Peyer's patch (tissue), 4 donors: Measurements from ENCODE around the gene ATOH7. TPM values are rescaled to one million over a fixed set of nuclear protein-coding genes. Genes with fewer than 3 reads are reported as not detected.

ENCODE experiments used
- DNase-seq, 3 donors: peaks; one replicate each; pipeline ENCODE4 v3.0.0-alpha.2; 2017 to 2019
- H3K27ac ChIP-seq, 4 donors: fragments of 200-600 bp; sonication (generic); one replicate each; pipeline ENCODE4 v1.5.1; 2016 to 2019
- H3K27me3 ChIP-seq, 2 donors: fragments of 200-600 bp; sonication (generic); one replicate each; pipeline ENCODE4 v1.5.1; 2019
- H3K36me3 ChIP-seq, 3 donors: fragments of 200-600 bp; sonication (generic); one replicate each; pipeline ENCODE4 v1.5.1; 2016 to 2019
- H3K4me1 ChIP-seq, 4 donors: fragments of 200-600 bp; sonication (generic); one replicate each; pipeline ENCODE4 v1.5.1; 2016 to 2019
- H3K4me3 ChIP-seq, 4 donors: fragments of 200-600 bp; sonication (generic); 1 replicate in 3 of 4; 2 replicates in 1 of 4; pipeline ENCODE4 v1.5.1; 2016 to 2019; ENCODE audit warnings: mild to moderate bottlenecking in 1 of 4
- H3K9me3 ChIP-seq, 4 donors: fragments of 200-600 bp; sonication (generic); one replicate each; pipeline ENCODE4 v1.5.1; 2016 to 2019; ENCODE audit warnings: mild to moderate bottlenecking in 1 of 4
- POLR2A ChIP-seq, 2 donors: fragments of 450-650 bp; IDR thresholded peaks; one replicate each; pipeline ENCODE4 v1.5.1; 2017; ENCODE audit warnings: antibody characterized with exemption in 2 of 2, mild to moderate bottlenecking in 2 of 2, moderate library complexity in 2 of 2
- total RNA-seq, 4 donors: library from RNA; depleted of rRNA; stranded (reverse); fragments of >200 nt; gene quantifications; one replicate each; pipeline ENCODE4 v1.1.0, GENCODE V29; 2016
- TF ChIP-seq, protein P1 (sequence below), 6 experiments: fragments of 450-650 bp in 4 of 6; fragments of 200-600 bp in 2 of 6; sonication (generic) in 1 of 6; IDR thresholded peaks; one replicate each; pipeline ENCODE4 v1.5.1; 2017 to 2019; ENCODE audit warnings: antibody characterized with exemption in 6 of 6, mild to moderate bottlenecking in 3 of 6, moderate library complexity in 1 of 6

The ATOH7 gene
- total RNA-seq, 4 donors from 2014 or later = 0.54 to 5.3 (median 2.6) TPM; not detected in 1

DNA sequence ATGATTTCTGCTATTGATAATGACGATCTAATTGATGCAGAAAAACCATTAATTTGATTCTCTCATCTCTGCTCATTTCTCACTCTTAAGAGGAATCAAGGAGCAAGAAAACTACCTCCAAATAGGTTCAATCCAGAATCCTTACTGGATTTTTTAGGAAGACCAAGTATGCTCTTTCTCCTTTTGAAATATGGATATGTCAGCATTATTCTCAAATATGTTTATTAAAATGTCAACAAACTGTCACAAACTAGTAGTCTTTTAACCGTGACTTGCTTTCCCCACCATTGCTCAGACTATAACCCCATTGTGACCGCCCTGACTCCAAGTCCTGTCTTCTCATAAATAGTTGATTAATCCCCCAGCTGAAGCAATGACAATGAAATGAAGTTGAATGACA is 1.1 kb upstream of the ATOH7 start:
- no peak for DNase-seq
- Histone ChIP-seq H3K36me3 (no peaks in the 10 kb centered on the region), H3K4me1 (peaks cover 0 to 8% (median 3%) of the 10 kb centered on the region in 4 donors), H3K4me3 (no peak overlapping the region), H3K9me3 (no peaks in the 10 kb centered on the region), H3K27ac (no peak overlapping the region), H3K27me3 (no peaks in the 10 kb centered on the region)
- TF ChIP-seq POLR2A (IDR thresholded peaks at IDR 0.05) = no peak
- TF ChIP-seq, protein P1, sequence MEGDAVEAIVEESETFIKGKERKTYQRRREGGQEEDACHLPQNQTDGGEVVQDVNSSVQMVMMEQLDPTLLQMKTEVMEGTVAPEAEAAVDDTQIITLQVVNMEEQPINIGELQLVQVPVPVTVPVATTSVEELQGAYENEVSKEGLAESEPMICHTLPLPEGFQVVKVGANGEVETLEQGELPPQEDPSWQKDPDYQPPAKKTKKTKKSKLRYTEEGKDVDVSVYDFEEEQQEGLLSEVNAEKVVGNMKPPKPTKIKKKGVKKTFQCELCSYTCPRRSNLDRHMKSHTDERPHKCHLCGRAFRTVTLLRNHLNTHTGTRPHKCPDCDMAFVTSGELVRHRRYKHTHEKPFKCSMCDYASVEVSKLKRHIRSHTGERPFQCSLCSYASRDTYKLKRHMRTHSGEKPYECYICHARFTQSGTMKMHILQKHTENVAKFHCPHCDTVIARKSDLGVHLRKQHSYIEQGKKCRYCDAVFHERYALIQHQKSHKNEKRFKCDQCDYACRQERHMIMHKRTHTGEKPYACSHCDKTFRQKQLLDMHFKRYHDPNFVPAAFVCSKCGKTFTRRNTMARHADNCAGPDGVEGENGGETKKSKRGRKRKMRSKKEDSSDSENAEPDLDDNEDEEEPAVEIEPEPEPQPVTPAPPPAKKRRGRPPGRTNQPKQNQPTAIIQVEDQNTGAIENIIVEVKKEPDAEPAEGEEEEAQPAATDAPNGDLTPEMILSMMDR (IDR thresholded peaks at IDR 0.05) = no peak

DNA sequence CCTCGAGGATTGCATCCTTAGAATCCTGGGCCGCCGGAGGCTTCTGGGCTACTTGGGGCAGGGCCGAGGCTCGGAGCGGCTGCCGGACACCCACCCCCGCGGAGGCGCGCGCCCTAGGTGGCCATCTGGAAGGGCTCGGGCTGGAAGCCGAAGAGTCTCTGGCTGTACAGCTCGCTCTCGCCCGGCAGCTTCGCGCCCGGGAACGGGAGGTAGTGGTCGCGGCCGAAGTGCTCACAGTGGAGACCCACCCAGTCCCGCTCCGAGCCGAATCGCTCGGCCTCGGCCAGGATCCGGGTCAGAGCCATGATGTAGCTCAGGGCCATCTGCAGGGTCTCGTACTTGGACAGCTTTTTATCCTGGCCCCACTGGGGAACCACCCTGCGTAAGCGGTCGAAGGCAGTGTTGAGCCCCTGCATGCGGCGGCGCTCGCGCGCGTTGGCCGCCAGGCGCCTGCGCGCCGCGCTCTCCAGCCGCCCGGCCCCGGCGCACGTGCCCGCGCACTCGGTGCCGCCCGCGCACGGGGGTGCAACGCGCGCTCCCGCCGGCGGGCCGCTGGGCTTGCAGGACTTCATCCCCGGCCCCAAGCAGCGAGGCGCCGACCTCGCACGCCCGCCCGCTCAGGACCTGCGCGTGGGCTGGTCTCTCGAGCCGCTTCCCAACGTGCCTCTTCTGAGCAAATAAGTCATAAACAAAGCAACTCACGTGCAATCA is 652 bp downstream of the ATOH7 start:
- no peaks in the 10 kb centered on the region for H3K27me3 ChIP-seq
- TF ChIP-seq POLR2A (IDR thresholded peaks at IDR 0.05) = no peak
- TF ChIP-seq, protein P1 (IDR thresholded peaks at IDR 0.05) = peak in 2 of 6 experiments; percentile 15 to 39
- peak overlapping the region; percentile 38 to 71 (median 54) for H3K4me3 ChIP-seq
- no peaks in the 10 kb centered on the region for H3K9me3 ChIP-seq
- peaks cover 0 to 8% (median 3%) of the 10 kb centered on the region in 4 donors for H3K4me1 ChIP-seq
- DNase-seq = peak in 2 of 3 donors; percentile 62 to 70
- H3K27ac ChIP-seq = peak overlapping the region; percentile 3 to 59 (median 38)
- no peaks in the 10 kb centered on the region for H3K36me3 ChIP-seq

DNA sequence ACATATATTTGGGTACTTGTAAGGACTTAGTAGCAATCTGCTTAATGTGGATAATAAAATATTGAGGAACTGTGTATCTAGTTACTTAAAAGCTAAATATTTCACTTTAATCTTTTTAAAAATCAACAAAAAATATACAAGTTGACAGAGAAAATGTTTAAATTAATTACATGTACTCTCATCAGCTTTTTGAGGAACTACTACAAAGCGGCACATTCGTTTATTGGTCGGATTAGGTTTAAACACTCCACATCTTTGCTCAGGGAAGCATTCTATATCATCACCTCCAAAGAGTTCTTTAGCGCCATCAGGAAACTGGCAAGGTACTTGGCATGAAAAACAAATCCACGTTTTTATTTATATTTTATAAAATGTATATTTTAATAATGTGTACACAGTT is 1.6 kb downstream of the ATOH7 start:
- H3K9me3 ChIP-seq = no peaks in the 10 kb centered on the region
- TF ChIP-seq, protein P1 (IDR thresholded peaks at IDR 0.05) = no peak
- no peak for TF ChIP-seq POLR2A (IDR thresholded peaks at IDR 0.05)
- H3K27ac ChIP-seq = no peak overlapping the region
- no peaks in the 10 kb centered on the region for H3K27me3 ChIP-seq
- no peak for DNase-seq
- H3K36me3 ChIP-seq = no peaks in the 10 kb centered on the region
- peaks cover 0 to 8% (median 3%) of the 10 kb centered on the region in 4 donors for H3K4me1 ChIP-seq
- H3K4me3 ChIP-seq = no peak overlapping the region

DNA sequence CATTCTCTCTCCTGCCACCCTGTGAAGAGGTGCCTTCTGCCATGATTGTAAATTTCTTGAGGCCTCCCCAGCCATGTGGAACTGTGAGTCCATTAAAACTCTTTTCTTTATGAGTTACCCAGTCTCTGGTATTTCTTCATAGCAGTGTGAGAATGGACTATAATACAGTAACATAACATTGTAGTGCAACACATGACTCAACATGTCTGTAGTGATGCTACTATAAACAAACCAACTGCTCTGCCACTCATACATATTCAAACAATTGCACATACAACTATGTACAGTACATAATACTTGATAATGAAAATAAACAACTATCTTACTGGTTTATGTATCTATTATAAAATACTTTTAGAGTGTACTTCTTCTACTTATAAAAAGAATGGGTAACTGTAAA is 7.1 kb downstream of the ATOH7 start:
- no peaks in the 10 kb centered on the region for H3K9me3 ChIP-seq
- H3K27ac ChIP-seq = no peak overlapping the region
- H3K4me1 ChIP-seq = no peaks in the 10 kb centered on the region
- no peak overlapping the region for H3K4me3 ChIP-seq
- no peaks in the 10 kb centered on the region for H3K27me3 ChIP-seq
- DNase-seq = no peak
- H3K36me3 ChIP-seq = no peaks in the 10 kb centered on the region
- TF ChIP-seq, protein P1 (IDR thresholded peaks at IDR 0.05) = no peak
- no peak for TF ChIP-seq POLR2A (IDR thresholded peaks at IDR 0.05)

DNA sequence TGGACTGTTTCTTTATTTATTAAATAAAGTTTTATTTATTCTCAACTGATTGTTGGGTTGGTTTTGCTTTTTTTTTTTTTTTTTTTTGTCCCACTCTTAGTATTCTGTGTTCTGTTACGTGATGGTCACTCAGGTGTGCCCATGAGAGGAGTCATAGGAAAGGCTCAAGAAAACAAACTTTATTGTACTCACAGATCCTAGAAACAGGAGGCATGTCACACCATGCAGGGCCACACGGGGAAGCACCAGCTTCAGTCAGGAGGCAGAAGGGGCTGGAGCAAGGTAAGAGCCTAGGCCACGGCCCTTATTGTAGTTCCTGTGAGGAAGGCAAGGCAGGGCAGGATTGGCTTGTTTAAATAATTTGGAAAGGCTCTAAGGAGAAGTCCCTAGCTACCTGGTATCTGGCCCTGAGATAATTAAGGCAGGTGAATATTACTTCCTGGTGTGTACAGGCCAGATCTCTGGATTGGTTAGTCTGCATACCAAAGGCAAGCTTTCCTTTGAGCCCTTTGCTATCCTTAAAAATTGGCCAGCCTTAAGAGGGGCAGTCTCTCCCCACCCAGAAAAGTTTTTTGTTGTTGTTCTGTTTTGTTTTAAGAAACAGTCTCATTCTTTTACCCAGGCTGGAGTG is 8.3 kb downstream of the ATOH7 start:
- Histone ChIP-seq H3K27me3 (no peaks in the 10 kb centered on the region), H3K4me3 (no peak overlapping the region), H3K36me3 (no peaks in the 10 kb centered on the region), H3K27ac (no peak overlapping the region), H3K9me3 (no peaks in the 10 kb centered on the region), H3K4me1 (no peaks in the 10 kb centered on the region)
- TF ChIP-seq, protein P1 (IDR thresholded peaks at IDR 0.05) = peak in 2 of 6 experiments; percentile 25 to 43
- TF ChIP-seq POLR2A (IDR thresholded peaks at IDR 0.05) = no peak
- DNase-seq = no peak
